Measurements from ENCODE around the gene DNPEP.

DNPEP gene

GRCh38 chr2:219362524-219363164, 25.1 kb downstream of the DNPEP start:
- no peak for DNase-seq (ENCODE audit: low read depth in 2 of 3, low spot score in 1 of 3)

GRCh38 chr2:219362072-219362471, 25.6 kb downstream of the DNPEP start:
- DNase-seq (ENCODE audit: low read depth in 2 of 3, low spot score in 1 of 3), result no peak

- no peak for DNase-seq (ENCODE audit: low read depth in 2 of 3, low spot score in 1 of 3)
Observed at GRCh38 chr2:219358170-219359075, 29.3 kb downstream of the DNPEP start.

GRCh38 chr2:219356834-219357233, 30.9 kb downstream of the DNPEP start:
- no peak for DNase-seq (ENCODE audit: low read depth in 2 of 3, low spot score in 1 of 3)

- DNase-seq (ENCODE audit: low read depth in 2 of 3, low spot score in 1 of 3), result no peak
Observed at GRCh38 chr2:219354582-219354981, 33.1 kb downstream of the DNPEP start.

GRCh38 chr2:219353129-219353528, 34.6 kb downstream of the DNPEP start:
- no peak for DNase-seq (ENCODE audit: low read depth in 2 of 3, low spot score in 1 of 3)

- peak; percentile 54 to 73 (median 55) for DNase-seq (ENCODE audit: low read depth in 2 of 3, low spot score in 1 of 3)
Observed at GRCh38 chr2:219352448-219353023, 35.2 kb downstream of the DNPEP start.

GRCh38 chr2:219350710-219351221, 36.9 kb downstream of the DNPEP start:
- no peak for DNase-seq (ENCODE audit: low read depth in 2 of 3, low spot score in 1 of 3)

GRCh38 chr2:219350215-219350614, 37.5 kb downstream of the DNPEP start:
- DNase-seq (ENCODE audit: low read depth in 2 of 3, low spot score in 1 of 3), result no peak

- no peak for DNase-seq (ENCODE audit: low read depth in 2 of 3, low spot score in 1 of 3)
Observed at GRCh38 chr2:219344751-219345430, 42.8 kb downstream of the DNPEP start.

- DNase-seq (ENCODE audit: low read depth in 2 of 3, low spot score in 1 of 3), result no peak
Observed at GRCh38 chr2:219335373-219335786, 52.3 kb downstream of the DNPEP start.

GRCh38 chr2:219334076-219334475, 53.6 kb downstream of the DNPEP start:
- no peak for DNase-seq (ENCODE audit: low read depth in 2 of 3, low spot score in 1 of 3)

- DNase-seq (ENCODE audit: low read depth in 2 of 3, low spot score in 1 of 3), result no peak
Observed at GRCh38 chr2:219332542-219332941, 55.2 kb downstream of the DNPEP start, which contains the start of gene RESP18. TSS of gene RESP18 (minus strand) at chr2:219332744.

GRCh38 chr2:219331560-219332213, 56.0 kb downstream of the DNPEP start:
- no peak for DNase-seq (ENCODE audit: low read depth in 2 of 3, low spot score in 1 of 3)

- no peak for DNase-seq (ENCODE audit: low read depth in 2 of 3, low spot score in 1 of 3)
Observed at GRCh38 chr2:219327719-219328118, 60.0 kb downstream of the DNPEP start.

- DNase-seq (ENCODE audit: low read depth in 2 of 3, low spot score in 1 of 3), result no peak
Observed at GRCh38 chr2:219325657-219326315, 61.9 kb downstream of the DNPEP start.

GRCh38 chr2:219325136-219325535, 62.6 kb downstream of the DNPEP start:
- no peak for DNase-seq (ENCODE audit: low read depth in 2 of 3, low spot score in 1 of 3)

GRCh38 chr2:219323434-219323833, 64.3 kb downstream of the DNPEP start:
- DNase-seq (ENCODE audit: low read depth in 2 of 3, low spot score in 1 of 3), result no peak
